ENCODE data around the gene MTA1. TPM values are rescaled to one million over a fixed set of nuclear protein-coding genes. Genes with fewer than 3 reads are reported as not detected.

Gene MTA1
- total RNA-seq, 1 donor from 2014 or later = 201 TPM

GRCh38 chr14:105488781-105489541 lies 69.3 kb downstream of the MTA1 start:
- intact Hi-C loops (cut with micrococcal nuclease) = no loop called here
- DNase-seq = no peak
- ATAC-seq = no peak

GRCh38 chr14:105489542-105490266 lies 70.1 kb downstream of the MTA1 start:
- peak; percentile 35 for ATAC-seq
- intact Hi-C loops (cut with micrococcal nuclease) = no loop called here
- peak; percentile 87 for DNase-seq

GRCh38 chr14:105490267-105490571 lies 70.6 kb downstream of the MTA1 start:
- DNase-seq (peak; percentile 72), ATAC-seq (no peak)
- intact Hi-C loops (cut with micrococcal nuclease) = no loop called here

GRCh38 chr14:105490572-105491365 lies 71.1 kb downstream of the MTA1 start, which contains the start of gene TEDC1:
TEDC1 (plus strand) TSS chr14:105491246; CDS start chr14:105491376, 130 bp downstream.
- peak; percentile 78 for ATAC-seq
- peak; percentile 100 for DNase-seq
- intact Hi-C loops (cut with micrococcal nuclease) = no loop called here

GRCh38 chr14:105491366-105491973 lies 71.8 kb downstream of the MTA1 start:
- DNase-seq (peak; percentile 79), ATAC-seq (peak; percentile 0)
- intact Hi-C loops (cut with micrococcal nuclease) = no loop called here

GRCh38 chr14:105492031-105492970 lies 72.7 kb downstream of the MTA1 start:
- peak; percentile 68 for DNase-seq
- intact Hi-C loops (cut with micrococcal nuclease) = no loop called here
- ATAC-seq = no peak

GRCh38 chr14:105492971-105493871 lies 73.6 kb downstream of the MTA1 start:
- ATAC-seq = no peak
- intact Hi-C loops (cut with micrococcal nuclease) = no loop called here
- peak; percentile 35 for DNase-seq

GRCh38 chr14:105493921-105494605 lies 74.4 kb downstream of the MTA1 start:
- intact Hi-C loops (cut with micrococcal nuclease) = no loop called here
- no peak for ATAC-seq
- DNase-seq = peak; percentile 27

GRCh38 chr14:105494606-105494929 lies 74.9 kb downstream of the MTA1 start:
- intact Hi-C loops (cut with micrococcal nuclease) = no loop called here
- ATAC-seq = no peak
- DNase-seq = no peak

- peak; percentile 89 for DNase-seq
- ATAC-seq = peak; percentile 12
- intact Hi-C loops (cut with micrococcal nuclease) = no loop called here
Observed at GRCh38 chr14:105495101-105495989, 75.7 kb downstream of the MTA1 start.

GRCh38 chr14:105495990-105496830 lies 76.6 kb downstream of the MTA1 start:
- ATAC-seq = no peak
- peak; percentile 30 for DNase-seq
- intact Hi-C loops (cut with micrococcal nuclease) = no loop called here

- intact Hi-C loops (cut with micrococcal nuclease) = no loop called here
- ATAC-seq (no peak), DNase-seq (peak; percentile 28)
Observed at GRCh38 chr14:105496831-105497591, 77.4 kb downstream of the MTA1 start.

GRCh38 chr14:105497671-105498429 lies 78.2 kb downstream of the MTA1 start:
- intact Hi-C loops (cut with micrococcal nuclease) = no loop called here
- ATAC-seq = no peak
- peak; percentile 19 for DNase-seq

Data from left ventricle myocardium superior (tissue), 1 donor.